HepG2 (cell line): ENCODE results near the gene ADIPOR1. TPM values are rescaled to one million over a fixed set of nuclear protein-coding genes. Genes with fewer than 3 reads are reported as not detected.

Experiments used
- CEBPG ChIP-seq: IDR thresholded peaks from 2 replicates; pipeline ENCODE4 v1.6.1; 2016
- CERS6 ChIP-seq: sonication (generic); formaldehyde crosslinking; IDR thresholded peaks from 2 replicates; pipeline ENCODE4 v1.5.0; 2020; ENCODE audit warnings: missing genetic modification reagents
- FIP1L1 ChIP-seq: fragments of 200-400 bp; formaldehyde crosslinking; IDR thresholded peaks from 2 replicates; pipeline ENCODE4 v1.6.1; 2018; ENCODE audit warnings: low read depth, mild to moderate bottlenecking, low read length, moderate library complexity, borderline replicate concordance; ENCODE audit not compliant: insufficient read depth
- GATAD1 ChIP-seq: IDR thresholded peaks from 2 replicates; pipeline ENCODE4 v1.6.1; 2016; ENCODE audit warnings: missing genetic modification reagents, missing compliant biosample characterization
- HOXA9 ChIP-seq: sonication (generic); formaldehyde crosslinking; IDR thresholded peaks from 2 replicates; pipeline ENCODE4 v1.8.1; 2022; ENCODE audit warnings: missing genetic modification reagents, mild to moderate bottlenecking, moderate library complexity, borderline replicate concordance
- IRF9 ChIP-seq: sonication (generic); formaldehyde crosslinking; IDR thresholded peaks from 2 replicates; pipeline ENCODE4 v1.8.0; 2022; ENCODE audit warnings: missing genetic modification reagents, mild to moderate bottlenecking, borderline replicate concordance
- JUND ChIP-seq: sonication (generic); formaldehyde crosslinking; IDR thresholded peaks from 2 replicates; pipeline ENCODE4 v1.8.0; 2022; ENCODE audit warnings: mild to moderate bottlenecking, missing genetic modification reagents
- NFIC ChIP-seq: IDR thresholded peaks from 2 replicates; pipeline ENCODE4 v1.6.1; 2012; ENCODE audit warnings: mild to moderate bottlenecking, low read length, inconsistent platforms
- PATZ1 ChIP-seq: sonication (generic); formaldehyde crosslinking; IDR thresholded peaks from 2 replicates; pipeline ENCODE4 v1.4.0; 2020; ENCODE audit warnings: missing genetic modification reagents
- PHF21A ChIP-seq: sonication (generic); formaldehyde crosslinking; IDR thresholded peaks from 2 replicates; pipeline ENCODE4 v1.5.0; 2020; ENCODE audit warnings: mild to moderate bottlenecking, missing genetic modification reagents
- SMAD9 ChIP-seq: sonication (generic); formaldehyde crosslinking; IDR thresholded peaks from 2 replicates; pipeline ENCODE4 v1.5.1; 2020; ENCODE audit warnings: mild to moderate bottlenecking, missing genetic modification reagents
- SRSF4 ChIP-seq: fragments of 200-400 bp; formaldehyde crosslinking; IDR thresholded peaks from one replicate; pipeline ENCODE4 v1.6.1; 2018; ENCODE audit warnings: mild to moderate bottlenecking, low read depth, low read length, moderate library complexity; ENCODE audit not compliant: poor library complexity, severe bottlenecking
- ZBTB39 ChIP-seq: sonication (generic); formaldehyde crosslinking; IDR thresholded peaks from 2 replicates; pipeline ENCODE4 v1.5.0; 2020; ENCODE audit warnings: missing genetic modification reagents
- ZFP36L2 ChIP-seq: sonication (generic); formaldehyde crosslinking; IDR thresholded peaks from 2 replicates; pipeline ENCODE4 v1.4.0; 2020; ENCODE audit warnings: missing genetic modification reagents
- ZFY ChIP-seq: sonication (generic); formaldehyde crosslinking; IDR thresholded peaks from 2 replicates; pipeline ENCODE4 v1.4.0; 2020; ENCODE audit warnings: missing genetic modification reagents
- ZNF570 ChIP-seq: sonication (generic); formaldehyde crosslinking; IDR thresholded peaks from 2 replicates; pipeline ENCODE4 v1.4.0; 2020; ENCODE audit warnings: mild to moderate bottlenecking, missing genetic modification reagents, borderline replicate concordance
- ZNF720 ChIP-seq: sonication (generic); formaldehyde crosslinking; IDR thresholded peaks from 2 replicates; pipeline ENCODE4 v1.4.0; 2020; ENCODE audit warnings: missing genetic modification reagents
- ZNF800 ChIP-seq: sonication (generic); formaldehyde crosslinking; IDR thresholded peaks from 2 replicates; pipeline ENCODE4 v1.4.0; 2020; ENCODE audit warnings: missing genetic modification reagents
- polyA plus RNA-seq, 8 experiments: library from polyadenylated mRNA; depleted of rRNA in 3 of 8; stranded (reverse) in 7 of 8; unstranded in 1 of 8; fragments of >200 nt; fragmentation: Illumina TruSeq in 4 of 8; extraction: Trizol in 4 of 8; gene quantifications; 2 replicates each; pipeline versions ENCODE4 v1.2.1 to v1.2.3, GENCODE V29; 2011 to 2016; ENCODE audit warnings: low read depth in 4 of 8, missing spikeins in 1 of 8, mixed read lengths in 1 of 8; ENCODE audit not compliant: insufficient read depth in 1 of 8
- total RNA-seq, 5 experiments: library from RNA; depleted of rRNA; stranded (reverse); fragments of >200 nt; fragmentation: Illumina TruSeq; extraction: Trizol; gene quantifications; 2 replicates each; pipeline ENCODE4 v1.2.3, GENCODE V29; 2016; ENCODE audit warnings: low read depth in 1 of 5

ADIPOR1 gene
- total and polyA plus RNA-seq, 2 of the 13 experiments (the other 11 are each of a cell fraction or from before 2014, with no cell fraction given), result 60.0 to 141 TPM

GRCh38 chr1:202957733-202958543 lies at the start of gene ADIPOR1 (continued):
- TF ChIP-seq ZBTB39 (no peak), IRF9 (CRISPR knock-in tag) (0 out of 2 replicates have a peak, but pooled peaks have one; percentile 52), GATAD1 (CRISPR knock-in tag) (peak; percentile 88), PHF21A (CRISPR knock-in tag) (no peak), PATZ1 (CRISPR knock-in tag) (peak; percentile 49), ZFY (CRISPR knock-in tag) (peak; percentile 96), ZNF720 (CRISPR knock-in tag) (no peak), ZNF570 (no peak), NFIC (no peak), CERS6 (no peak), FIP1L1 (no peak), JUND (CRISPR knock-in tag) (no peak), HOXA9 (CRISPR knock-in tag) (0 out of 2 replicates have a peak, but pooled peaks have one; percentile 29), CEBPG (CRISPR knock-in tag) (no peak), SRSF4 (no peak), ZNF800 (CRISPR knock-in tag) (no peak), SMAD9 (CRISPR knock-in tag) (no peak), ZFP36L2 (no peak)
